Esophagus (tissue), 2 donors: Measurements from ENCODE around the gene COL12A1. TPM values are rescaled to one million over a fixed set of nuclear protein-coding genes. Genes with fewer than 3 reads are reported as not detected.
A peak's percentile ranks its signal among the peaks of the same experiment; 100 is the strongest.

Source experiments
- H3K27ac ChIP-seq, 2 donors: one replicate each; pipeline ENCODE4 v1.5.1; 2013; ENCODE audit warnings: low read depth in 2 of 2, mild to moderate bottlenecking in 2 of 2, inconsistent platforms in 1 of 2, low read length in 1 of 2, moderate library complexity in 1 of 2
- H3K27me3 ChIP-seq, 2 donors: one replicate each; pipeline ENCODE4 v1.6.1; 2013; ENCODE audit warnings: low read length in 2 of 2, control low read depth in 1 of 2, mild to moderate bottlenecking in 1 of 2; ENCODE audit not compliant: insufficient read depth in 2 of 2, control insufficient read depth in 1 of 2
- H3K36me3 ChIP-seq, 2 donors: one replicate each; pipeline ENCODE4 v1.6.1; 2013; ENCODE audit warnings: low read length in 1 of 2; ENCODE audit not compliant: control insufficient read depth in 2 of 2, insufficient read depth in 2 of 2
- H3K4me1 ChIP-seq, 2 donors: one replicate each; pipeline ENCODE4 v1.6.1; 2013; ENCODE audit warnings: low read length in 1 of 2; ENCODE audit not compliant: control insufficient read depth in 2 of 2, insufficient read depth in 2 of 2
- H3K4me3 ChIP-seq, 2 donors: one replicate each; pipeline ENCODE4 v1.5.1; 2013; ENCODE audit warnings: low read length in 2 of 2, mild to moderate bottlenecking in 2 of 2, low read depth in 1 of 2, moderate library complexity in 1 of 2
- H3K9me3 ChIP-seq, 2 donors: one replicate each; pipeline ENCODE4 v1.6.1; 2013; ENCODE audit warnings: mild to moderate bottlenecking in 2 of 2, low read depth in 1 of 2, low read length in 1 of 2, moderate library complexity in 1 of 2; ENCODE audit not compliant: control insufficient read depth in 2 of 2, insufficient read depth in 1 of 2
- WGBS, 2 donors: extraction: QIAGEN DNeasy Blood & Tissue Kit; methylation state at CpG; one replicate each; pipeline ENCODE4 v1.1.7; 2013; 5-methylcytosine and 5-hydroxymethylcytosine counted together
- polyA plus RNA-seq, 2 donors: library from polyadenylated mRNA; stranded (reverse); fragments of 200-250 nt; gene quantifications; one replicate each; pipeline ENCODE4 v1.2.3, GENCODE V29; 2013
- donor health status: healthy with polysubstance abuse.
- donor health status: Bipolar disorder and iron deficiency.

The COL12A1 gene
- polyA plus RNA-seq, 2 donors = 9.5 to 18.2 TPM

DNA sequence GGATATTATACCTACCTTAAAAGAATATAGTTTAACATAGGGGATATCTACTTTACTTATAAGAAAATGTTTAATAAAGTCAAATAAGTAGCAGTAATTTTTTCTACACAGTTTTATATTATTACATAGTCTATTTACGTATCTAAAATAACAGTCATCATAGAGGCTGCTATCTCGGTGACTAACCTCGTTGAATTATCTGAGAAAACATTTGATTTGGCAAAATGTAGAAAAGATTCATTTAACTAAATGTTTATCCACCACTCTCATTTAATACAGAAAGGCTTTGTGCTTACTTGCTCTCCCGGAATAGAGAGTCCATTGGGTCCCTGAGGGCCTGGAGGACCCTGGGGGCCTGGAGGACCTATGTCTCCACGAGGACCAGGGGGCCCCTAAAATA is 103.6 kb downstream of the COL12A1 start:
- Histone ChIP-seq H3K9me3 (no peaks in the 10 kb centered on the region), H3K27ac (no peak overlapping the region), H3K4me3 (no peak overlapping the region), H3K27me3 (no peaks in the 10 kb centered on the region), H3K4me1 (no peaks in the 10 kb centered on the region), H3K36me3 (peaks cover 0 to 5% of the 10 kb centered on the region in 2 donors)
- 64 to 70% methylated on average over 5 of the region's 5 CpGs for WGBS, 2 donors

DNA sequence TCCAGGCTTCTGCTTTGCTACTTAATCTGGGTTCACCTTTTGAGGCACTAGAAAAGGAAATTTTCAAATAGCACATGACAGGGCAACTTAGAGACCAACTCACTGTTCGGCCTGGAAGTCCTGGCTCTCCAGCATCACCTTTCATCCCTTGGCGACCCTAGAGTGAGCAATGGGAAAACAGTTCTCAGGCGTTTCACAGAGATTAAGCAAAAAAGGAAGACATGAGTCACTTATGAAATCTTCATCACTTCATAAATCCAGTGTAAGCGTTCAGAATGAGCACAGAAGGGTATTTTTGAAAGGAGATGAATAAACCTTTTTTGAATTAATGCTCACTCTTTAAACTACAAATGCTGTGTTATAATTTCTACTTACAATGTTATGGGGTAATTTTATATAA is 104.0 kb downstream of the COL12A1 start:
- WGBS, 2 donors = 55% methylated on average over 4 of the region's 4 CpGs
- Histone ChIP-seq H3K27me3 (no peaks in the 10 kb centered on the region), H3K9me3 (no peaks in the 10 kb centered on the region), H3K4me3 (no peak overlapping the region), H3K4me1 (no peaks in the 10 kb centered on the region), H3K27ac (no peak overlapping the region), H3K36me3 (peaks cover 0 to 5% of the 10 kb centered on the region in 2 donors)

DNA sequence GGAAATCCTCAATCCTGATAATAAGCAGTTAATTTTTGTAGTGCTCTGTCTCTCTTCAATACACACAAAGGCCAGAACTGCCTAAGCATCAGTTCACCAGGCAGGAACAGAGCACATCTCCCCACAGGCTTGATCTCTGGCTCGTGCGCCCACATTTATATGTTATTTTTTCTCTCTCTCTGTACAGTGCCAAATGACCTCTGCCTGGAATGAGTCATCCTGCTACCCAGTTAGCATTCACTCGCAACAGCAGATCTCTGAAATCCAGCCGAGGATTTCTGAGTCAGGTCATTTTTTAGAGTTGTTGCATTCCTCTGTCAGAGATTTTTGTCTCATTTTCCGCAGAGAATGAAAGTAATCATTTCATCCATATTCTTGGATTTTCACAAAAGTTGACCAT is 107.1 kb downstream of the COL12A1 start:
- Histone ChIP-seq H3K4me1 (no peaks in the 10 kb centered on the region), H3K36me3 (no peaks in the 10 kb centered on the region), H3K27me3 (no peaks in the 10 kb centered on the region), H3K27ac (peak overlapping the region; percentile 4 to 49), H3K4me3 (no peak overlapping the region), H3K9me3 (no peaks in the 10 kb centered on the region)
- WGBS, 2 donors = 16 to 21% methylated on average over 5 of the region's 5 CpGs

DNA sequence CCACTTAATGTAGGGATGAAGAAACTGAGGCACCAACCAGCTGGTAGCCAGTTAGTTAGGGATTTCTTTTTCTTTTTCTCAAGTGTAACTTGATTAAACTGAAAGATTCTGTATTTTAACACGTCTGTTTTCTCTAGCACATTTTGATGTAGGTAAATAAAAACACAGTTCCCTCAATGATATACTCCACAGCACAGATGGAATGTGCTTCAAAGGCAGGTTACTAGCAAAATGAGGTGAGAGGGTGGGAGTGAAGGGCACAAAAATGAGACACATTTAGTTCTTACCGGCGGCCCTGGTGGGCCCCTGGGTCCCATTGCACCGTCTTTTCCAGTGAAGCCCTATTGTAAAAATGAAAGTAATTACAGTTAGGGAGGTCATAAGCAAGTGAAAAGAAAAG is 108.9 kb downstream of the COL12A1 start:
- Histone ChIP-seq H3K36me3 (no peaks in the 10 kb centered on the region), H3K9me3 (no peaks in the 10 kb centered on the region), H3K4me1 (no peaks in the 10 kb centered on the region), H3K27me3 (no peaks in the 10 kb centered on the region), H3K27ac (no peak overlapping the region), H3K4me3 (no peak overlapping the region)
- 75 to 82% methylated on average over 4 of the region's 4 CpGs for WGBS, 2 donors

DNA sequence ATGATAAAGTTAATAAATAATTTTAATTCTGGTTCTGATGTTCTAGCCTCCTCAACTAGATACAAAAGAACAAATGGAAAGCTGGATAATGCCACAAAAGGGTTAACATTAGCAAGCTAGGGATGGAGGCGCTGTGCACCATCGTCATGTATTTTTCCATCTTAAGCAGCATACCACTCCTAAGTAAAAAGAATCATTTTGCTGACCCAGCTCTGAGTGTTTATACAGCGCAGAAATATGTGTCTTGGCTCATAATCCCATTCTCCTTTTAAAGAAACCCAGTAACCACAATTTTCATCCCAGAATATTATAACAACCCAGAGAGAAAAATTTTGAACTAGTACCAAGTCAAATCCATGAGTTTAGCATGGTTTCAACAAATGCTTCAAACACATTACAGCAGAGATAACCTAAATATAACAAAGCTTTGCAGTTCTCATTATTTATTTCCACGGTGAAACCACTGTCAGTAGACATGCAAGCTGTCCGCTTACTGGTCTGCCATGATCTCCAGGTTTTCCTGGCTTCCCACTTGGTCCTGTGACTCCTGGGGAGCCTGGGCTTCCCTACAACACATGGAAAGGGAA is 111.1 kb downstream of the COL12A1 start:
- no peaks in the 10 kb centered on the region for H3K36me3 ChIP-seq
- no peaks in the 10 kb centered on the region for H3K9me3 ChIP-seq
- no peaks in the 10 kb centered on the region for H3K27me3 ChIP-seq
- no peak overlapping the region for H3K4me3 ChIP-seq
- 47 to 64% methylated on average over 5 of the region's 5 CpGs for WGBS, 2 donors
- no peaks in the 10 kb centered on the region for H3K4me1 ChIP-seq
- peak overlapping the region in 1 of 2 donors; percentile 24 for H3K27ac ChIP-seq

DNA sequence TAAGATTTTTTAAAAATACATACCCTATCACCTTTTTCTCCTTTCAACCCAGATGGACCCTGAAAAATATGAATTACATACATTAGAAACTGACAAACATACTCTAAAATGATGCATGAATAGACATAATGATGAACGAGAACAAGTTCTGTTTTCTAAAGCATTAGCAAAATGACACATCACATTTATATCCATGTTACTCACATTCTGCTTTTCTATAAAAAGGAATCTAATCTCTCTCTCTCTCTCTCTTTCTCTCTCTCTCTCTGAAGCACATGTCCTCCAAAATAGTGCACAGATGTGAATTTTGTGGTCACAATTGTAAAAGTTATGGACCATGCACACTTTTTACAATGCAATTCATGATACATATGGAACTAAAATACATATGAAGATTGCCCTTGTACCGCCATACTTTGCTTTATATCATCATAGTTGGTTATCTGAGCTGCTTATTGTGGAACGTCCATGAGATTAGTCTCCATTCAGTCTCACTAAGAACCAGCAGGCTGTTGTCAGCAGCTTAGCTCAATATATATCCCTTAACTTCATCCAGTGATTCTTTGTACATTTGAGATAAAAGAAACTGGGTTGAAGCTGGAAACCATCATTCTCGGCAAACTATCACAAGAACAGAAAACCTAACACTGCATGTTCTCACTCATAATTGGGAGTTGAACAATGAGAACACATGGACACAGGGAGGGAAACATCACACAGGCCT is 114.2 kb downstream of the COL12A1 start:
- Histone ChIP-seq H3K36me3 (no peaks in the 10 kb centered on the region), H3K9me3 (no peaks in the 10 kb centered on the region), H3K27ac (no peak overlapping the region), H3K4me3 (no peak overlapping the region), H3K27me3 (no peaks in the 10 kb centered on the region), H3K4me1 (no peaks in the 10 kb centered on the region)
- 78 to 80% methylated on average over 4 of the region's 4 CpGs for WGBS, 2 donors

DNA sequence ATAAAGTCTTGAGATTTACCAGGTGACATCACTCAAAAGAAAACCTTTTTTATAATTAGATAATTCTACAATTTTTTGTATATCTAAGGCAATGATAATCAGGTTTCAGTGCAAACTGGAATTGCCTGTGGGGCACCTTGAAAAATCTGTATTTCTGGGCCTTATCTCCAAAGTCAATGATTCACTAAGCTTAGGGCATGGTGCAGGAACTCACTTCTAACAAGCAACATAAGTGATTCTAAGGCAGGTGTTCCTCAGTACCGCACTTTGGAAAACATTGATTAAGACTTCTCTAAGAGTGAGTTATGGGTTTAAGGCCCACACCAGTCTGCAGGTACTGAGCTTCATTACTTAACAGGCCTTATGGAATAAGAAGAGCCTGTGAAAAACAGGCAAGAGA is 115.3 kb downstream of the COL12A1 start:
- no peak overlapping the region for H3K27ac ChIP-seq
- H3K4me1 ChIP-seq = no peaks in the 10 kb centered on the region
- no peaks in the 10 kb centered on the region for H3K9me3 ChIP-seq
- H3K36me3 ChIP-seq = no peaks in the 10 kb centered on the region
- no peaks in the 10 kb centered on the region for H3K27me3 ChIP-seq
- WGBS, 2 donors = 67 to 91% methylated on average over 1 of the region's 1 CpG
- no peak overlapping the region for H3K4me3 ChIP-seq

DNA sequence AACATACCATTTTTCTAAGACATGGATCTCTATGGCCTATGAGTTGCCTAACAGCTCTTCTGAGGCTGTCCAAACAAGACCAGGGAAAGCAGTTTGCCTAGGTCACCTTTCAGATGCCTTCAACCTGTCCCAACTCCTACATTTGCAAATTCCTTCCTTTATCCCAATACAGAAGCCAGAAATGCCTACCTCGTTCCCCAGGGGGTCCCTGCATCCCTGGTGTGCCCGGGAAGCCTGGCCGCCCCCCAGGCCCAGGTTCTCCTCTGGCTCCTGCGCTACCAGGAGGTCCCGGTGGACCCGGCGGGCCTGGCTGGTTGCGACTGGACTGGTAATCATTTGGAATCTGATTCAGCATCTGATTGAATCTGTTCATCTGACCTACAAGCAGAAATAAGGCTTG is 115.9 kb downstream of the COL12A1 start:
- Histone ChIP-seq H3K4me1 (peaks cover 0 to 2% of the 10 kb centered on the region in 2 donors), H3K36me3 (no peaks in the 10 kb centered on the region), H3K4me3 (no peak overlapping the region), H3K27ac (no peak overlapping the region), H3K27me3 (no peaks in the 10 kb centered on the region), H3K9me3 (no peaks in the 10 kb centered on the region)
- 90 to 91% methylated on average over 8 of the region's 8 CpGs for WGBS, 2 donors

DNA sequence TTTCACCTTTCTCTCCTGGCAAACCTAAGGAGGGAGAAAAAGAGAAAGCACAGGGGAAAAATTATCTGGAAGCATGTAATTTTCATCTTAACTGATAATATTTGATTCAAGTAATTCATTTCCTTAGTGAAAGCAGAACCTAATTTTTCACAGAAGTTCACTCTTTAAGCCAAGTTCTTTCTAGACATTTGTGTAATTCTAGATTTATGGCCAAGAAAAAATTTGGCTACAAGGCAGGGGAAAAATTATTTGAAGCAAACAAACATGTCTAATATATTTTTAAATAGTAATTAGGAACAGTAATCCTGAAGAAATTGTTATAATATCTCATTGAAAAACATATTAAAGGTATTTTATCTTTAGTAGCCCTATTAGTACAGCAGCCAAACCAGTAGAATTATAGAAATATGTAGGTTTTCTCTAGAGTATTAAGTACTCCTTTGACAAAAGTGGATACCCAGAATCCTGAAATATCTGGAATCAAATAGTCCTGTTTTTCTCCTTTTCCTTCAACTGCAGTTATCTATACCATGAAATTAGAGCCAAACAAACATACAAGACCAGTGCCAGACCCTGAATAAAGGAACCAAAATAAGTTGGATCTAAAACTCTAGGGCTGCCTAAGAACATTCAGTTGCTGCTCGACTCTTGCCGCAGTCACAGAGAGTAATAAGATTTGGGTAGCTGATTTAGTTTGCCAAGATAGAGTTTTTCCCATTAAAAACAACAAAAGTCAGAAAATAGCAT is 116.5 kb downstream of the COL12A1 start:
- 91 to 95% methylated on average over 2 of the region's 2 CpGs for WGBS, 2 donors
- no peaks in the 10 kb centered on the region for H3K27me3 ChIP-seq
- peaks cover 0 to 3% of the 10 kb centered on the region in 2 donors for H3K4me1 ChIP-seq
- H3K9me3 ChIP-seq = no peaks in the 10 kb centered on the region
- no peak overlapping the region for H3K4me3 ChIP-seq
- H3K27ac ChIP-seq = no peak overlapping the region
- no peaks in the 10 kb centered on the region for H3K36me3 ChIP-seq
